GM18868 (cell line): ENCODE results near the gene SSR4.
"Not testable (repeated sequence)": the region's sequence is repeated elsewhere in the genome, so short reads cannot be mapped to it uniquely, and the experiment has no call there.

Experiments used
- ATAC-seq: cut with Tn5 transposase; IDR thresholded peaks from one replicate; pipeline ENCODE4 v1.9.1; 2021; ENCODE audit warnings: mild to moderate bottlenecking, moderate library complexity; ENCODE audit not compliant: unreplicated experiment

Gene SSR4

GRCh38 chrX:153803211-153804099 lies 9.0 kb downstream of the SSR4 start:
- no peak for ATAC-seq

GRCh38 chrX:153804100-153804595 lies 9.7 kb downstream of the SSR4 start:
- ATAC-seq = no peak

- no peak for ATAC-seq
These were observed 10.2 kb downstream of the SSR4 start for GRCh38 chrX:153804621-153805020.

- no peak for ATAC-seq
These were observed 11.0 kb downstream of the SSR4 start for GRCh38 chrX:153805436-153805835.

- ATAC-seq = no peak
These were observed 12.6 kb downstream of the SSR4 start for GRCh38 chrX:153806999-153807575.

- no peak for ATAC-seq
These were observed 13.5 kb downstream of the SSR4 start for GRCh38 chrX:153807976-153808375.

GRCh38 chrX:153812220-153812619 lies 17.8 kb downstream of the SSR4 start:
- ATAC-seq = no peak

GRCh38 chrX:153813161-153813560 lies 18.7 kb downstream of the SSR4 start:
- ATAC-seq = no peak

GRCh38 chrX:153814591-153815315 lies 20.3 kb downstream of the SSR4 start:
- ATAC-seq = no peak

- no peak for ATAC-seq
These were observed 22.6 kb downstream of the SSR4 start for GRCh38 chrX:153816831-153817690.

GRCh38 chrX:153818064-153818463 lies 23.6 kb downstream of the SSR4 start:
- ATAC-seq = not testable (repeated sequence)

- no peak for ATAC-seq
These were observed 24.3 kb downstream of the SSR4 start for GRCh38 chrX:153818571-153819383.

GRCh38 chrX:153819384-153820040 lies 25.0 kb downstream of the SSR4 start:
- no peak for ATAC-seq

GRCh38 chrX:153820601-153821000 lies 26.1 kb downstream of the SSR4 start:
- no peak for ATAC-seq

- no peak for ATAC-seq
These were observed 26.6 kb downstream of the SSR4 start for GRCh38 chrX:153821066-153821465.

GRCh38 chrX:153824348-153824747 lies 29.9 kb downstream of the SSR4 start:
- ATAC-seq = no peak

GRCh38 chrX:153825042-153825441 lies 30.6 kb downstream of the SSR4 start:
- ATAC-seq = no peak

GRCh38 chrX:153827016-153827415 lies 32.5 kb downstream of the SSR4 start:
- ATAC-seq = no peak

GRCh38 chrX:153827903-153828302 lies 33.4 kb downstream of the SSR4 start:
- ATAC-seq = no peak
